Islet of Langerhans (tissue), 1 donor: ENCODE results near the gene PCP2.

Source experiments
- FAIRE-seq: peaks from one replicate; lab custom pipeline; 2011; peaks lifted over from hg19 to GRCh38; lab: Jason Lieb, UNC

PCP2 gene

GRCh38 chr19:7638802-7639465, 5.4 kb upstream of the PCP2 start:
- no peak for FAIRE-seq

GRCh38 chr19:7637374-7638256, 4.1 kb upstream of the PCP2 start:
- no peak for FAIRE-seq

- FAIRE-seq: no peak
These were observed 3.3 kb upstream of the PCP2 start, which contains the start of gene STXBP2 for GRCh38 chr19:7636691-7637373. TSS of gene STXBP2 (plus strand) at chr19:7637110. CDS start at chr19:7637150, 40 bp downstream.

- no peak for FAIRE-seq
These were observed 2.8 kb upstream of the PCP2 start for GRCh38 chr19:7636317-7636690.

- no peak for FAIRE-seq
These were observed 2.2 kb upstream of the PCP2 start for GRCh38 chr19:7635670-7636069.

GRCh38 chr19:7632340-7633203, 947 bp downstream of the PCP2 start:
- no peak for FAIRE-seq

- FAIRE-seq: no peak
These were observed 1.9 kb downstream of the PCP2 start for GRCh38 chr19:7631577-7631976.

- peak; percentile 99 for FAIRE-seq
These were observed 4.0 kb downstream of the PCP2 start, which contains the start of the genes PET100 and XAB2 for GRCh38 chr19:7629347-7630054. TSS of gene PET100 (plus strand) at chr19:7629793. CDS start at chr19:7629834, 41 bp downstream. TSS of gene XAB2 (minus strand) at chr19:7629545. CDS start at chr19:7629527, 18 bp downstream.

- FAIRE-seq: no peak
These were observed 4.8 kb downstream of the PCP2 start for GRCh38 chr19:7628589-7629311.

- FAIRE-seq: no peak
These were observed 6.4 kb downstream of the PCP2 start for GRCh38 chr19:7627166-7627565.

- no peak for FAIRE-seq
These were observed 7.7 kb downstream of the PCP2 start for GRCh38 chr19:7625763-7626372.

- no peak for FAIRE-seq
These were observed 8.7 kb downstream of the PCP2 start for GRCh38 chr19:7624810-7625209.

- FAIRE-seq: no peak
These were observed 9.6 kb downstream of the PCP2 start for GRCh38 chr19:7623725-7624603.

- FAIRE-seq: no peak
These were observed 10.4 kb downstream of the PCP2 start for GRCh38 chr19:7622933-7623685.

- no peak for FAIRE-seq
These were observed 12.8 kb downstream of the PCP2 start for GRCh38 chr19:7620442-7621412.

GRCh38 chr19:7619671-7620441, 13.7 kb downstream of the PCP2 start:
- FAIRE-seq: no peak
